22Rv1 (cell line): ENCODE results near the gene PDHX.

Experiments
- CTCF ChIP-seq: fragments of 450-650 bp; IDR thresholded peaks from 2 replicates; pipeline ENCODE4 v1.5.1; 2017; ENCODE audit warnings: mild to moderate bottlenecking
- ZFX ChIP-seq: fragments of 450-650 bp; IDR thresholded peaks from 2 replicates; pipeline ENCODE4 v1.6.1; 2017; ENCODE audit warnings: antibody characterized with exemption, borderline replicate concordance

GRCh38 chr11:35010654-35011053, 94.2 kb downstream of the PDHX start:
- no peak for TF ChIP-seq CTCF
- TF ChIP-seq ZFX: no peak
